HepG2 (cell line): Measurements from ENCODE around the gene WDFY1. TPM values are rescaled to one million over a fixed set of nuclear protein-coding genes. Genes with fewer than 3 reads are reported as not detected.

Source experiments
- ADNP ChIP-seq: sonication (generic); formaldehyde crosslinking; IDR thresholded peaks from 2 replicates; pipeline ENCODE4 v1.4.0; 2020; ENCODE audit warnings: missing genetic modification reagents
- AHR ChIP-seq: IDR thresholded peaks from 2 replicates; pipeline ENCODE4 v1.6.1; 2018; ENCODE audit warnings: missing genetic modification reagents, missing compliant biosample characterization
- CBX5 ChIP-seq: sonication (generic); formaldehyde crosslinking; IDR thresholded peaks from 2 replicates; pipeline ENCODE4 v1.4.0; 2020; ENCODE audit warnings: missing genetic modification reagents, borderline replicate concordance
- CCAR2 ChIP-seq: fragments of 200-400 bp; formaldehyde crosslinking; optimal IDR thresholded peaks from 2 replicates; pipeline ENCODE3; 2018; ENCODE audit warnings: low read depth, mild to moderate bottlenecking, low read length, moderate library complexity
- ETV6 ChIP-seq: sonication (generic); formaldehyde crosslinking; conservative IDR thresholded peaks from 2 replicates; pipeline ENCODE4 v1.4.0; 2020; ENCODE audit warnings: missing genetic modification reagents
- FOXM1 ChIP-seq: sonication (generic); formaldehyde crosslinking; IDR thresholded peaks from 2 replicates; pipeline ENCODE4 v1.5.0; 2020; ENCODE audit warnings: missing genetic modification reagents
- HDAC6 ChIP-seq: fragments of 200-600 bp; sonication (generic); IDR thresholded peaks from 2 replicates; pipeline ENCODE4 v1.7.0; 2017; ENCODE audit warnings: mild to moderate bottlenecking, antibody characterized with exemption, low read length, low read depth
- IKZF4 ChIP-seq: sonication (generic); formaldehyde crosslinking; IDR thresholded peaks from 2 replicates; pipeline ENCODE4 v1.5.1; 2020; ENCODE audit warnings: borderline replicate concordance, mild to moderate bottlenecking, low read depth, missing genetic modification reagents; ENCODE audit errors: not compliant biosample characterization
- KLF9 ChIP-seq: IDR thresholded peaks from 2 replicates; pipeline ENCODE4 v1.6.1; 2016; ENCODE audit warnings: low read depth
- NFE2L1 ChIP-seq: sonication (generic); formaldehyde crosslinking; IDR thresholded peaks from 2 replicates; pipeline ENCODE4 v1.4.0; 2020; ENCODE audit warnings: missing genetic modification reagents, mild to moderate bottlenecking, borderline replicate concordance
- POLR2A ChIP-seq, 2 experiments: IDR thresholded peaks; 2 replicates each; pipeline ENCODE4 v1.6.1; 2011; ENCODE audit warnings: low read depth in 2 of 2, low read length in 2 of 2, mild to moderate bottlenecking in 1 of 2, moderate library complexity in 1 of 2; ENCODE audit not compliant: insufficient read depth in 1 of 2
- PREB ChIP-seq: sonication (generic); formaldehyde crosslinking; IDR thresholded peaks from 2 replicates; pipeline ENCODE4 v1.4.0; 2020; ENCODE audit warnings: missing genetic modification reagents
- RNF2 ChIP-seq: fragments of 450-650 bp; conservative IDR thresholded peaks from 2 replicates; pipeline ENCODE4 v1.6.1; 2016; ENCODE audit warnings: low read depth
- SIX1 ChIP-seq: sonication (generic); formaldehyde crosslinking; IDR thresholded peaks from 2 replicates; pipeline ENCODE4 v1.4.0; 2020; ENCODE audit warnings: missing genetic modification reagents, borderline replicate concordance
- SMAD3 ChIP-seq: sonication (generic); formaldehyde crosslinking; IDR thresholded peaks from 2 replicates; pipeline ENCODE4 v1.4.0; 2020; ENCODE audit warnings: missing genetic modification reagents
- TAF15 ChIP-seq: fragments of 200-400 bp; formaldehyde crosslinking; IDR thresholded peaks from one replicate; pipeline ENCODE4 v1.6.1; 2018; ENCODE audit warnings: mild to moderate bottlenecking, low read depth, low read length; ENCODE audit not compliant: poor library complexity, severe bottlenecking
- TCF7L2 ChIP-seq: IDR thresholded peaks from 2 replicates; pipeline ENCODE4 v1.6.1; 2011; ENCODE audit warnings: mild to moderate bottlenecking, low read depth, low read length, moderate library complexity
- YY1 ChIP-seq: IDR thresholded peaks from 2 replicates; pipeline ENCODE4 v1.6.1; 2011; ENCODE audit warnings: low read length, low read depth, moderate library complexity, mild to moderate bottlenecking; ENCODE audit not compliant: insufficient read depth, insufficient replicate concordance
- ZBTB21 ChIP-seq: sonication (generic); formaldehyde crosslinking; IDR thresholded peaks from 2 replicates; pipeline ENCODE4 v1.4.0; 2020; ENCODE audit warnings: missing genetic modification reagents
- ZFP36 ChIP-seq: fragments of 150-350 bp; IDR thresholded peaks from 2 replicates; pipeline ENCODE4 v1.6.1; 2018; ENCODE audit warnings: borderline replicate concordance, low read length, low read depth; ENCODE audit not compliant: partially characterized antibody
- ZIK1 ChIP-seq: sonication (generic); formaldehyde crosslinking; IDR thresholded peaks from 2 replicates; pipeline ENCODE4 v1.5.0; 2020; ENCODE audit warnings: mild to moderate bottlenecking, low read depth, missing genetic modification reagents, borderline replicate concordance
- ZNF20 ChIP-seq: sonication (generic); formaldehyde crosslinking; IDR thresholded peaks from 2 replicates; pipeline ENCODE4 v1.4.0; 2020; ENCODE audit warnings: mild to moderate bottlenecking, moderate library complexity, missing genetic modification reagents
- ZNF264 ChIP-seq: sonication (generic); formaldehyde crosslinking; IDR thresholded peaks from 2 replicates; pipeline ENCODE4 v1.4.0; 2020; ENCODE audit warnings: missing genetic modification reagents
- ZNF3 ChIP-seq: IDR thresholded peaks from 2 replicates; pipeline ENCODE4 v1.7.0; 2017; ENCODE audit warnings: inconsistent platforms
- ZNF407 ChIP-seq: sonication (generic); formaldehyde crosslinking; IDR thresholded peaks from one replicate; pipeline ENCODE4 v1.5.1; 2020; ENCODE audit warnings: mild to moderate bottlenecking, missing genetic modification reagents; ENCODE audit errors: not compliant biosample characterization
- polyA plus RNA-seq, 8 experiments: library from polyadenylated mRNA; depleted of rRNA in 3 of 8; stranded (reverse) in 7 of 8; unstranded in 1 of 8; fragments of >200 nt; fragmentation: Illumina TruSeq in 4 of 8; extraction: Trizol in 4 of 8; gene quantifications; 2 replicates each; pipeline versions ENCODE4 v1.2.1 to v1.2.3, GENCODE V29; 2011 to 2016; ENCODE audit warnings: low read depth in 4 of 8, missing spikeins in 1 of 8, mixed read lengths in 1 of 8; ENCODE audit not compliant: insufficient read depth in 1 of 8
- total RNA-seq, 5 experiments: library from RNA; depleted of rRNA; stranded (reverse); fragments of >200 nt; fragmentation: Illumina TruSeq; extraction: Trizol; gene quantifications; 2 replicates each; pipeline ENCODE4 v1.2.3, GENCODE V29; 2016; ENCODE audit warnings: low read depth in 1 of 5

The WDFY1 gene
- total and polyA plus RNA-seq, 2 of the 13 experiments (the other 11 are each of a cell fraction or from before 2014, with no cell fraction given): 77.0 to 78.4 TPM

- TF ChIP-seq ZNF407 (CRISPR knock-in tag): no peak
- TF ChIP-seq CBX5 (CRISPR knock-in tag): peak; percentile 21; the same call in 1 of the 2 replicates
- no peak for TF ChIP-seq SIX1 (CRISPR knock-in tag)
- no peak for TF ChIP-seq ETV6
- no peak for TF ChIP-seq ZNF264 (CRISPR knock-in tag)
- TF ChIP-seq ZBTB21: no peak
- no peak for TF ChIP-seq ZIK1 (CRISPR knock-in tag)
- TF ChIP-seq KLF9 (CRISPR knock-in tag): no peak
- no peak for TF ChIP-seq ADNP (CRISPR knock-in tag)
- TF ChIP-seq PREB: no peak
- no peak for TF ChIP-seq TAF15
- no peak for TF ChIP-seq RNF2
- TF ChIP-seq HDAC6: no peak
- no peak for TF ChIP-seq AHR
- TF ChIP-seq ZNF20 (CRISPR knock-in tag): no peak
- TF ChIP-seq ZFP36: no peak
- no peak for TF ChIP-seq TCF7L2
- no peak for TF ChIP-seq FOXM1 (CRISPR knock-in tag)
- TF ChIP-seq SMAD3: no peak
- TF ChIP-seq ZNF3: no peak
- no peak for TF ChIP-seq NFE2L1 (CRISPR knock-in tag)
- no peak for TF ChIP-seq POLR2A (IDR thresholded peaks at IDR 0.05; ENCODE audit: insufficient read depth in 1 of 2, low read depth in 2 of 2, low read length in 2 of 2)
- TF ChIP-seq CCAR2: no peak
- no peak for TF ChIP-seq YY1
- no peak for TF ChIP-seq IKZF4 (CRISPR knock-in tag)
Observed at GRCh38 chr2:223972656-223973102, 27.5 kb upstream of the WDFY1 start (continued).
